ENCODE measurements around the gene WDR46. TPM values are rescaled to one million over a fixed set of nuclear protein-coding genes. Genes with fewer than 3 reads are reported as not detected.
A peak's percentile ranks its signal among the peaks of the same experiment; 100 is the strongest.

WDR46 gene
- total and polyA plus RNA-seq, 2 of the 13 experiments (the other 11 are each of a cell fraction or from before 2014, with no cell fraction given) = 47.4 to 105 TPM

DNA sequence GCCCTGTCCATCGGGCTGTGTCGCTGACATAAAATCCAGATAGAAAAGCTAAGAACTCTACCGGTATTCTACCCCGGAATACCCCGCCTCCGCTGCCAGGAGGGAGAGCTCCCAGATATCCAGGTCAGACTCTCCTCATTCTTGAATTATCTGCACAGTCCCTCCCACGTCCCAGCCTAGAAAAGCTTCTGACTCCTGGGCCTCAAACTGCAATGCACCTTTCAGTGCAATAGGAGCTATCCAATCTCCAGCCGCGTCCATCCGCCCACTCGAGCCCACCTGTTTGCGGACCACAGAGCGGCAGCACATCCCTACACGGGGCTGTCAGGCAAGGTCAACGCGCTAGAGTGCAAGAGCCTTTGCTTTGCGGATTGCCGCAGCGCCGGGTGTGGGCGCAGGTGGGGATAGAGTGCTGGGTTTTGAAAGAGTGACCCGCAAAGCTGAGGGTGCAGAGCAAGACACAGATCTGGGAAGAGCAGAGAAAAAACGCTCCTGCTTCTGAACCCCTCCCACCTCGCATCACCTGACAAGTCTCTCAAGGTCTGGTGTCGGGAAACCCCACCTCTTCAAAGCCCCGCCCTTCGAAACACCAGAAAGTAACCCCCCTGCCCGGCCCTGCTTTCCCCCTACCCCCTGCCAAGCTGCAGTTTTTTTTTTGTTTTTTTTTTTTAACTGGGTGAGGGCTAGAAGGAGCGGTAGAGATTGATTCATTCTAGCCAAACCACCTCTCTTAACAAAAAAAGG, 23.5 kb upstream of the WDR46 start (continued):
- TF ChIP-seq, protein P1, sequence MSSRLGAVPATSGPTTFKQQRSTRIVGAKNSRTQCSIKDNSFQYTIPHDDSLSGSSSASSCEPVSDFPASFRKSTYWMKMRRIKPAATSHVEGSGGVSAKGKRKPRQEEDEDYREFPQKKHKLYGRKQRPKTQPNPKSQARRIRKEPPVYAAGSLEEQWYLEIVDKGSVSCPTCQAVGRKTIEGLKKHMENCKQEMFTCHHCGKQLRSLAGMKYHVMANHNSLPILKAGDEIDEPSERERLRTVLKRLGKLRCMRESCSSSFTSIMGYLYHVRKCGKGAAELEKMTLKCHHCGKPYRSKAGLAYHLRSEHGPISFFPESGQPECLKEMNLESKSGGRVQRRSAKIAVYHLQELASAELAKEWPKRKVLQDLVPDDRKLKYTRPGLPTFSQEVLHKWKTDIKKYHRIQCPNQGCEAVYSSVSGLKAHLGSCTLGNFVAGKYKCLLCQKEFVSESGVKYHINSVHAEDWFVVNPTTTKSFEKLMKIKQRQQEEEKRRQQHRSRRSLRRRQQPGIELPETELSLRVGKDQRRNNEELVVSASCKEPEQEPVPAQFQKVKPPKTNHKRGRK (CRISPR knock-in tag; IDR thresholded peaks at IDR 0.05) = no peak
- TF ChIP-seq, protein P2, sequence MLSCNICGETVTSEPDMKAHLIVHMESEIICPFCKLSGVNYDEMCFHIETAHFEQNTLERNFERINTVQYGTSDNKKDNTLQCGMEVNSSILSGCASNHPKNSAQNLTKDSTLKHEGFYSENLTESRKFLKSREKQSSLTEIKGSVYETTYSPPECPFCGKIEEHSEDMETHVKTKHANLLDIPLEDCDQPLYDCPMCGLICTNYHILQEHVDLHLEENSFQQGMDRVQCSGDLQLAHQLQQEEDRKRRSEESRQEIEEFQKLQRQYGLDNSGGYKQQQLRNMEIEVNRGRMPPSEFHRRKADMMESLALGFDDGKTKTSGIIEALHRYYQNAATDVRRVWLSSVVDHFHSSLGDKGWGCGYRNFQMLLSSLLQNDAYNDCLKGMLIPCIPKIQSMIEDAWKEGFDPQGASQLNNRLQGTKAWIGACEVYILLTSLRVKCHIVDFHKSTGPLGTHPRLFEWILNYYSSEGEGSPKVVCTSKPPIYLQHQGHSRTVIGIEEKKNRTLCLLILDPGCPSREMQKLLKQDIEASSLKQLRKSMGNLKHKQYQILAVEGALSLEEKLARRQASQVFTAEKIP (CRISPR knock-in tag; IDR thresholded peaks at IDR 0.05; ENCODE audit: borderline replicate concordance) = no peak
- TF ChIP-seq HIVEP1 (CRISPR knock-in tag; IDR thresholded peaks at IDR 0.05) (peak; percentile 69; the same call in 1 of the 2 replicates), SP5 (CRISPR knock-in tag; IDR thresholded peaks at IDR 0.05; ENCODE audit: borderline replicate concordance, low read depth) (0 out of 2 replicates have a peak, but pooled peaks have one; percentile 30), PCBP1 (IDR thresholded peaks at IDR 0.05; ENCODE audit: borderline replicate concordance, low read depth, low read length) (0 out of 2 replicates have a peak, but pooled peaks have one; percentile 31), DNMT3B (CRISPR knock-in tag; conservative IDR thresholded peaks at IDR 0.05) (no peak), ZFP37 (CRISPR knock-in tag; IDR thresholded peaks at IDR 0.05; ENCODE audit: borderline replicate concordance) (no peak), ZNF441 (CRISPR knock-in tag; IDR thresholded peaks at IDR 0.05; ENCODE audit: borderline replicate concordance) (no peak), HOXA3 (CRISPR knock-in tag; IDR thresholded peaks at IDR 0.05) (peak; percentile 28; the same call in 1 of the 2 replicates), SNAI1 (CRISPR knock-in tag; IDR thresholded peaks at IDR 0.05; ENCODE audit: borderline replicate concordance) (no peak; the same call in 1 of the 2 replicates), HMGA1 (CRISPR knock-in tag; conservative IDR thresholded peaks at IDR 0.05) (no peak), MIER3 (CRISPR knock-in tag; IDR thresholded peaks at IDR 0.05; ENCODE audit: borderline replicate concordance) (peak; percentile 34; the same call in 1 of the 2 replicates)
- TF ChIP-seq, protein P3, sequence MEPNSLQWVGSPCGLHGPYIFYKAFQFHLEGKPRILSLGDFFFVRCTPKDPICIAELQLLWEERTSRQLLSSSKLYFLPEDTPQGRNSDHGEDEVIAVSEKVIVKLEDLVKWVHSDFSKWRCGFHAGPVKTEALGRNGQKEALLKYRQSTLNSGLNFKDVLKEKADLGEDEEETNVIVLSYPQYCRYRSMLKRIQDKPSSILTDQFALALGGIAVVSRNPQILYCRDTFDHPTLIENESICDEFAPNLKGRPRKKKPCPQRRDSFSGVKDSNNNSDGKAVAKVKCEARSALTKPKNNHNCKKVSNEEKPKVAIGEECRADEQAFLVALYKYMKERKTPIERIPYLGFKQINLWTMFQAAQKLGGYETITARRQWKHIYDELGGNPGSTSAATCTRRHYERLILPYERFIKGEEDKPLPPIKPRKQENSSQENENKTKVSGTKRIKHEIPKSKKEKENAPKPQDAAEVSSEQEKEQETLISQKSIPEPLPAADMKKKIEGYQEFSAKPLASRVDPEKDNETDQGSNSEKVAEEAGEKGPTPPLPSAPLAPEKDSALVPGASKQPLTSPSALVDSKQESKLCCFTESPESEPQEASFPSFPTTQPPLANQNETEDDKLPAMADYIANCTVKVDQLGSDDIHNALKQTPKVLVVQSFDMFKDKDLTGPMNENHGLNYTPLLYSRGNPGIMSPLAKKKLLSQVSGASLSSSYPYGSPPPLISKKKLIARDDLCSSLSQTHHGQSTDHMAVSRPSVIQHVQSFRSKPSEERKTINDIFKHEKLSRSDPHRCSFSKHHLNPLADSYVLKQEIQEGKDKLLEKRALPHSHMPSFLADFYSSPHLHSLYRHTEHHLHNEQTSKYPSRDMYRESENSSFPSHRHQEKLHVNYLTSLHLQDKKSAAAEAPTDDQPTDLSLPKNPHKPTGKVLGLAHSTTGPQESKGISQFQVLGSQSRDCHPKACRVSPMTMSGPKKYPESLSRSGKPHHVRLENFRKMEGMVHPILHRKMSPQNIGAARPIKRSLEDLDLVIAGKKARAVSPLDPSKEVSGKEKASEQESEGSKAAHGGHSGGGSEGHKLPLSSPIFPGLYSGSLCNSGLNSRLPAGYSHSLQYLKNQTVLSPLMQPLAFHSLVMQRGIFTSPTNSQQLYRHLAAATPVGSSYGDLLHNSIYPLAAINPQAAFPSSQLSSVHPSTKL (CRISPR knock-in tag; IDR thresholded peaks at IDR 0.05) = peak; percentile 32; the same call in 1 of the 2 replicates
- TF ChIP-seq, protein P4, sequence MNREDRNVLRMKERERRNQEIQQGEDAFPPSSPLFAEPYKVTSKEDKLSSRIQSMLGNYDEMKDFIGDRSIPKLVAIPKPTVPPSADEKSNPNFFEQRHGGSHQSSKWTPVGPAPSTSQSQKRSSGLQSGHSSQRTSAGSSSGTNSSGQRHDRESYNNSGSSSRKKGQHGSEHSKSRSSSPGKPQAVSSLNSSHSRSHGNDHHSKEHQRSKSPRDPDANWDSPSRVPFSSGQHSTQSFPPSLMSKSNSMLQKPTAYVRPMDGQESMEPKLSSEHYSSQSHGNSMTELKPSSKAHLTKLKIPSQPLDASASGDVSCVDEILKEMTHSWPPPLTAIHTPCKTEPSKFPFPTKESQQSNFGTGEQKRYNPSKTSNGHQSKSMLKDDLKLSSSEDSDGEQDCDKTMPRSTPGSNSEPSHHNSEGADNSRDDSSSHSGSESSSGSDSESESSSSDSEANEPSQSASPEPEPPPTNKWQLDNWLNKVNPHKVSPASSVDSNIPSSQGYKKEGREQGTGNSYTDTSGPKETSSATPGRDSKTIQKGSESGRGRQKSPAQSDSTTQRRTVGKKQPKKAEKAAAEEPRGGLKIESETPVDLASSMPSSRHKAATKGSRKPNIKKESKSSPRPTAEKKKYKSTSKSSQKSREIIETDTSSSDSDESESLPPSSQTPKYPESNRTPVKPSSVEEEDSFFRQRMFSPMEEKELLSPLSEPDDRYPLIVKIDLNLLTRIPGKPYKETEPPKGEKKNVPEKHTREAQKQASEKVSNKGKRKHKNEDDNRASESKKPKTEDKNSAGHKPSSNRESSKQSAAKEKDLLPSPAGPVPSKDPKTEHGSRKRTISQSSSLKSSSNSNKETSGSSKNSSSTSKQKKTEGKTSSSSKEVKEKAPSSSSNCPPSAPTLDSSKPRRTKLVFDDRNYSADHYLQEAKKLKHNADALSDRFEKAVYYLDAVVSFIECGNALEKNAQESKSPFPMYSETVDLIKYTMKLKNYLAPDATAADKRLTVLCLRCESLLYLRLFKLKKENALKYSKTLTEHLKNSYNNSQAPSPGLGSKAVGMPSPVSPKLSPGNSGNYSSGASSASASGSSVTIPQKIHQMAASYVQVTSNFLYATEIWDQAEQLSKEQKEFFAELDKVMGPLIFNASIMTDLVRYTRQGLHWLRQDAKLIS (CRISPR knock-in tag; IDR thresholded peaks at IDR 0.05) = 0 out of 2 replicates have a peak, but pooled peaks have one; percentile 38
- TF ChIP-seq, protein P5, sequence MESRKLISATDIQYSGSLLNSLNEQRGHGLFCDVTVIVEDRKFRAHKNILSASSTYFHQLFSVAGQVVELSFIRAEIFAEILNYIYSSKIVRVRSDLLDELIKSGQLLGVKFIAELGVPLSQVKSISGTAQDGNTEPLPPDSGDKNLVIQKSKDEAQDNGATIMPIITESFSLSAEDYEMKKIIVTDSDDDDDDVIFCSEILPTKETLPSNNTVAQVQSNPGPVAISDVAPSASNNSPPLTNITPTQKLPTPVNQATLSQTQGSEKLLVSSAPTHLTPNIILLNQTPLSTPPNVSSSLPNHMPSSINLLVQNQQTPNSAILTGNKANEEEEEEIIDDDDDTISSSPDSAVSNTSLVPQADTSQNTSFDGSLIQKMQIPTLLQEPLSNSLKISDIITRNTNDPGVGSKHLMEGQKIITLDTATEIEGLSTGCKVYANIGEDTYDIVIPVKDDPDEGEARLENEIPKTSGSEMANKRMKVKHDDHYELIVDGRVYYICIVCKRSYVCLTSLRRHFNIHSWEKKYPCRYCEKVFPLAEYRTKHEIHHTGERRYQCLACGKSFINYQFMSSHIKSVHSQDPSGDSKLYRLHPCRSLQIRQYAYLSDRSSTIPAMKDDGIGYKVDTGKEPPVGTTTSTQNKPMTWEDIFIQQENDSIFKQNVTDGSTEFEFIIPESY (CRISPR knock-in tag; IDR thresholded peaks at IDR 0.05) = 0 out of 2 replicates have a peak, but pooled peaks have one; percentile 20
